SW 1271 (cell line): Measurements from ENCODE around the gene LAIR2.

Experiments used
- DNase-seq, 2 experiments: peaks; one replicate each; lab custom pipeline; 2025; lab: John Stamatoyannopoulos, UW

The LAIR2 gene, protein sequence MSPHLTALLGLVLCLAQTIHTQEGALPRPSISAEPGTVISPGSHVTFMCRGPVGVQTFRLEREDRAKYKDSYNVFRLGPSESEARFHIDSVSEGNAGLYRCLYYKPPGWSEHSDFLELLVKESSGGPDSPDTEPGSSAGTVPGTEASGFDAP

GRCh38 chr19:54502518-54503048 lies at the start of gene LAIR2:
TSS of gene LAIR2 (plus strand) at chr19:54502831. CDS start at chr19:54502919, 88 bp downstream.
- DNase-seq: no peak

GRCh38 chr19:54453921-54454780 lies 48.5 kb upstream of the LAIR2 start:
- no peak for DNase-seq

DNA sequence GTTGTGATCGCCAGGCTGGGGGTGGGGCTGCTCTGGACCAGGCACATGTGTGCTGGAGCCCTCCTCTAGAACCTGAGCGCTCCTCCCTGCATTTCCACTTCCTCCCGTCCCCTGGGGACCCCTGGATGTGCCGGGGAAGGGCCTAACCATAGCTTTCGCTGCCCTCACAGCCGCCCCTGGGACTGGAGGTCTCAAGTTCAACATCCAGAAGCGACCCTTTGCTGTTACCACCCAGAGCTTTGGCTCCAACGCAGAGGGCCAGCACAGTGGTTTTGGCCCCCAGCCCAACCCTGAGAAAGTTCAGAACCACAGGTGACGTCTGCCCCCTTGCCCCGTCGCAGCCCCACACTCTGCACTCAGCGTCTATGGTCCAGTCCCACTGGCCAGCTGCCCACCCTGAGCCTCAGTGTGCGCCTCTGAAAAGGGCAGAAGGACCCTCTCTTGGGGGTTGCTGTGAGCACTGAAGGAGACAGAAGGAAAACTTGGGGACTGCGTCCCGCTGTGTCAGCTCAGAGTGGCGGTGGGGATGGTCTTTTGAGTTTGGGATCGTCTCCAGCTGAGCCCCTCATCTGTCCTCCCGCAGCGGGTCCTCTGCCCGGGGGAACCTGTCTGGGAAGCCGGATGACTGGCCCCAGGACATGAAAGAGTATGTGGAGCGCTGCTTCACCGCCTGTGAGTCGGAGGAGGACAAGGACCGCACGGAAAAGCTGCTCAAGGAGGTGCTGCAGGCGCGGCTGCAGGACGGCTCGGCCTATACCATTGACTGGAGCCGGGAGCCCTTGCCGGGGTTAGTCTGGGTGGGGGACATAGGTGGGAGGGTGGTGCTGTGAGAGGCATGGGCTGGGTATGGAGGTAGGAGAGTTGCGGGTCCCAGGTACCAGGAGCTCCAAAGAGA lies 47.6 kb upstream of the LAIR2 start:
- no peak for DNase-seq

DNA sequence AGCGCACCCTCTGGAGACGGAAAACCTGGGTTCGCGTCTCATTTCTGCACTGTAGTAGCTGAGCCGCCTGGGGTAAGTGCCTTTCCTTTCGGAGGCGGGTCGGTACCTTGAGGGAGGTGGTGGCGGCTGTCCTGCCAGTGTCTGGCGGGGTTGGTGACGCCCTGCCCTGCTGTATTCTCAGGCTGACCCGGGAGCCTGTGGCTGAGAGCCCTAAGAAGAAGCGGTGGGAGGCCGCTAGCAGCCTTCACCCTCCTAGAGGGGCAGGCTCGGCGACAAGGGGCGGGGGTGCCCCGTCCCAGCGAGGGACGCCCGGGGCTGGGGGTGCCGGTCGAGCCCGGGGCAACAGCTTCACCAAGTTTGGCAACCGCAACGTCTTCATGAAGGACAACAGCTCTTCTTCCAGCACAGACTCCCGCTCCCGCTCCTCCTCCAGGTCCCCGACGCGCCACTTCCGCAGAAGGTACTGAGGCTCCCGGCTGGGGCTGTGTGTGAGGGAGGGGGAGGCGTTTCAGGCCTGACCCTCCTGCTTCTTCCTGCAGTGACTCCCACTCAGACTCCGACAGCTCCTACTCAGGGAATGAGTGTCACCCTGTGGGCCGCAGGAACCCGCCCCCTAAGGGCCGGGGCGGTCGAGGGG lies 46.7 kb upstream of the LAIR2 start:
- DNase-seq: no peak

DNA sequence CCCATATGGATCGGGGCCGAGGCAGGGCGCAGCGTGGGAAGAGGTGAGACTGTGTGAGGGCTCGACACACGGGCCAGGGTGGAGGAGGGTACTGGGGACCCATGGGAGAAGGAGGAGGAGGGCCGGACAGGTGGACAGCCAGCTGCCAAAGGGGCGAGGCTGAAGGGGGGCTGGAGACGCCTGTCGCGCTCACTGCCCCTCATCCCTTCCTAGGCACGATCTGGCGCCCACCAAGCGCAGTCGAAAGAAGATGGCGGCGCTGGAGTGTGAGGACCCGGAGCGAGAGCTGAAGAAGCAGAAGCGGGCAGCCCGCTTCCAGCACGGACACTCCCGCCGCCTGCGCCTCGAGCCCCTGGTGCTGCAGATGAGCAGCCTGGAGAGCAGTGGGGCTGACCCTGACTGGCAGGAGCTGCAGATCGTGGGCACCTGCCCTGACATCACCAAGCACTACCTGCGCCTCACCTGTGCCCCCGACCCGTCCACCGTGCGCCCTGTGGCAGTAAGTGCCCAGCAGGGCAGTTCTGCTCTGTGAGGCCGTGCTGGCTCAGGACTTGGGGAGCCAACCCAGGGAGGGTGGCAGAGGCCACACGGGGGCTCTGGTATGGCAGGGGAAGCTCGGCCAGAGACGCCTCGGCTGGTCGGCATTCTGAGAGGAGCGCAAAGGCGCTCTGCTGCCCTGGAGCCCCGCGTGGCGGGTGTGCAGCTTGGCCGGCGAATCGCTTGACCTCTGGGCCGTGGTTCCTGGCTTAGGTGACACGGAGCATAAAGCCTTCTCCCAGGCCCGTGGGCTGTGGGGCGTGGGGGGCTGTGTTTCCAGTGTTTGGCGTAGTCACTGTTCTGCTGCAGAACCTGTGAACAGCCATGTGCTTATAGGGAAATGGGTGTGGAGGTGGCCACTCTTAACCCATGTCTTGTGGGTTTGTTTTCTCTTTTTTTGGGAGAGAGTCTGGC lies 45.9 kb upstream of the LAIR2 start:
- no peak for DNase-seq

DNA sequence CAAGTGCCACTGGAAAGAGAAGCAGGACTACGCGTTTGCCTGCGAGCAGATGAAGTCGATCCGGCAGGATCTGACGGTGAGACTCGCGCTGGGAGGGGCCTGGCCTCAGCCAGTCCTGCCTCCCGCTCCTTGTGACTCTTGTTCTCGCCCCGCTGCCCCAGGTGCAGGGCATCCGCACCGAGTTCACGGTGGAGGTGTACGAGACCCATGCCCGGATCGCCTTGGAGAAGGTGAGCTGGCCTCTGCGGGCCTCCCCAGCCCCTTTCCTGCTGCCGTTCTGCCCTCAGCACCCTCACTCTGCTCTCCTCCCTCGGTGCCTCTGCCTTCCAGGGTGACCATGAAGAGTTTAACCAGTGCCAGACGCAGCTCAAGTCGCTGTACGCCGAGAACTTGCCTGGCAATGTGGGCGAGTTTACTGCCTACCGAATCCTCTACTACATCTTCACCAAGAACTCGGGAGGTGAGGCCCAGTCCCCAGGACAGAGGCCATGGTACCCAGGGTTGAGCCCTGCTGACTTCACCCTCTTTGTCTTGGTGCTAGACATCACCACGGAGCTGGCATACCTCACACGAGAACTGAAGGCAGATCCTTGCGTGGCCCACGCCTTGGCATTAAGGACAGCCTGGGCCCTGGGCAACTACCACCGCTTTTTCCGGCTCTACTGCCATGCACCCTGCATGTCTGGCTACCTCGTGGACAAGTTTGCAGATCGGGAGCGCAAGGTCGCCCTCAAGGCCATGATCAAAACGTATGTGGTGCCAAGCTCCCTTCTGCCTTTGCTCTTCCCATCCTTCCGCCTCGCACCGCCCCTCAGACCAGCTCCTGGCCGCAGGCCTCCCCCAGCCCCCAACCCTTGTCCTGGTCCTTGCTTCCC lies 44.6 kb upstream of the LAIR2 start:
- no peak for DNase-seq

DNA sequence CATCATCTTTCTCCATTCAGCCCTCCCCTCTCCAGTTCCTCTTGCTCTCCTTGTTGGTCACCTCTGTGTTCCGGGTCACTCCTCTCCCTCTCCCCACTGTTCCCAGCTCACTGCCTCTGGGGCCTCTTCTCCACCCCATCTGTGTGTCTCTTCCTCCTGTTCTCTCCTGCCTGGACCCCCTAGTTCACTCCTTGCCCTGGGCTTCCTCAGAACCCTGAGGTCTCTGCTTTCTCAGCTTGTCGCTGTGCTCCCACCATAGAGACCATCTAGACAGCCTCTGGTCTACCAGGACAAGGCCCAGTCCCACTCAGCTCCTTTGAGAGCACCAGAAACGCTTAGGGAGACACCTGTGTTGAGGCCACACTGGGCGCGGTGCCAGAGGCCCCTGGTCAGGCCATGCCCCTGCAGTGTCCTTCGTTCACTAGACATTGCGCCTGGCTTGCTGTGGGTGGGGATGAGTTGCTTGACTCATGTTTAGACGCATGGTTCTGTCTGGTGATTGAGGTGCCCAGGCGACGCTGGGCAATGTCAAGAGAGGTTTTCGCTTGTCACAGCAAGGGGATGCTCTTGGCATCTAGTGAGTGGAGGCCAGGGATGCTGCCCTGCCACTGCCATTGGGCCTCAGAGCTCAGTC lies 43.9 kb upstream of the LAIR2 start:
- DNase-seq: no peak

- DNase-seq: no peak
Measured at GRCh38 chr19:54459282-54460229, 43.1 kb upstream of the LAIR2 start.

GRCh38 chr19:54460230-54461005 lies 42.2 kb upstream of the LAIR2 start:
- DNase-seq: no peak

DNA sequence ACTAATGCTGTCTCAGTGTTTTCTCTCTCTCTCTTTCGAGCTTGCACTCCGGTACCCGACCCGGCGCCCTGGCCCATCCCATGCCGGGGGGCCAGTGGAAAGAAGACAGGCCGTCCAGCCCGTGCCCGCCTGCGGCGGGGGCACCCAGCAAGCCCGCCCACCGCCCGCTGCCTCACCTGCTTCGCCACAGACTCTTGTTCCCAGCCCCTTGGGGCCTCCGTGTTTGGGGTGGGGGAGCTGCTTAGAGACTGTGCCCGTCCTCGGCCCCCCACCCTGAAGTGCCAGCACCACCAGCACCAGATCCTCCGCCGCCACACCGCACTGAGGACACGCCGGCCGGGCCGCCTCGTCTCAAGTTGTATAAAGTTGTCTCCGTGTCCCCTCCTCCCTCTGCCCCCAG lies 41.4 kb upstream of the LAIR2 start:
- DNase-seq: no peak

DNA sequence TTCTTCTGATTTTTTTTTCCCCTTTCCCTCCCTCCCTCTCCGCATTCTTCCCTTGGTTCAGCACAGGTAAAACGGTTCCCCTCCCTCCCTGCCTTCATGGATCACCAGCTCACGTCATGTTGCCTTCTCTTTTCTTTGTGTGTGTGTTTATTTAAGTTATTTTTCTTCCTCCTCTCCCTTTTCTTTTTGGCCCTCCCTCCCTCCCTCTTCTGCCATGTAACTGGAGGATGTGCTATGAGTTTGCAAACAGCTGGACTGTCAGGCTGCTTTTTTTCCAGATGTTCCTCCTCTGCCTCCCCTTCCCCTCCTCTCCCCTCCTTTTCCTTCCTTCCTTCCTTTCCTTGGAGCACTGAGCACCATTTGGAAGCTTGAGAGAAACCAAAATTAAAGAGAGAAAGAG lies 41.0 kb upstream of the LAIR2 start:
- no peak for DNase-seq

GRCh38 chr19:54462047-54462654 lies 40.5 kb upstream of the LAIR2 start:
- no peak for DNase-seq

GRCh38 chr19:54462655-54463530 lies 39.7 kb upstream of the LAIR2 start:
- peak; percentile 30 to 51 for DNase-seq

DNA sequence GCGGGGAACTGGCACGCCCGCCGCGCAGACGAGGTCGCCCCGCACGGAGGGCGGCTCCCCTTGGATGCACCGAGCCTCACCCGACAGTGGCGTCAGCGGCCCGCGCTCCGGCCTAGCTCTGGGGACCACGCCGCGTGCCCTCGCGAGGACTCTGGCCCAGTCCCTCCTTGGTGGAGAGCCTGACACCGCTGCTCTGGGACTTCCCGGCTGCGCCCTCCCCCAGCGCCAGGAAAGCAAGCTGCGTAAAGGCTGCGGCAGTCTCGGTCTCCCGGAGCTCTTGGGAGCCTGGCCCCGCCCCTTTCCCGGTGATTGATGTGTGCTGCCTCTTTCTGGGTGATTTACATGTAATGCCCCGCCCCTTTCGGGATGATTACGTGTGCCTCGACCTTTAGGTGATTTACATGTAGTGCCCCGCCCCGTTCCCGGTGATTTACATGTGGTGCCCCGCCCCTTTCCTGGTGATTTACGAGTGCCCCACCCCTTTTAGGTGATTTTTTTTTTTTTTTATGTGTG lies 39.0 kb upstream of the LAIR2 start, which contains the start of gene LENG9:
LENG9 (minus strand) TSS at position 248 of the 513 bp plus-strand sequence. CDS start 252 bp downstream, outside the sequence.
- DNase-seq: peak; percentile 78 to 92

GRCh38 chr19:54464044-54464629 lies 38.5 kb upstream of the LAIR2 start:
- peak; percentile 62 to 86 for DNase-seq
